ENCODE measurements around the gene SIL1.

DNA sequence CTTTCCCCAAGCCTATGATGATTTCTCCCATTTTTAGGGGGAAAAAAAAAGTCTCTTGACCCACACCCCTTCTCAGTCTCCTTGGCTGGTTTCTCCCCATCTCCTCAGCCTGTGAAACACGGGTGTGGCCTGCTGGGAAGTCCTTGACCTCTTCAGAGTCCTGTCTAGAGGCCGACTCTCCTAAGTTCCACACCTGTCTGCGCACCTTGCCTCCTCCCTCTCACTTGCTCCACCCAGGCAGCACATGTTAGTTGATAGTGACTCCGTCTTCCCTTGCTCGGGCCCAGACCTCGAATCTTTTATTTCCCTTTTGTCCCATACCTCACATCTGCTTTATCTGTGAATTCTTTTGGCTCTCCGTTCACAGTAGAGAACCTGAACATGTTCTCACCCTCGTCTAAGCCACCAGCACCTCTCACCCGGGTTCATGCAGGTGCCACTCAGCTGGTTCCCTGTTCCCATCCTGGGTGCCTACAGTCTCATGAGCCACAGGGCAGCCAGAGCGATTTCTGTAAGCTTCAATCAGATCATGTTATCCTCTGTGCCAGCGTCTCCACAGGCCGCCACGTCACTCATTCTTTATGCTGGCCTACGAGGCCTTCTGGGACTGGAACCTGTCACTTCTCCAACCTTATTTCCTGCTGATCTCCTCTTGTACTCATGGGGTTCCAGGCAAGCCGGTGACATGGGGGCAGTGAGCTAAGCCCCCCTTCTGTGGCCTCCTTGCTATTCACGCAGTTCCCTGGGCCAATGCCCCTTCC, 271.3 kb downstream of the SIL1 start:
- TF ChIP-seq CTCF (IDR thresholded peaks at IDR 0.05) (no peak), POLR2A (IDR thresholded peaks at IDR 0.05) (no peak), EP300 (IDR thresholded peaks at IDR 0.05) (no peak)
